HG02943 (cell line): ENCODE data around the gene ZNFX1.
"Not testable (repeated sequence)": the region's sequence is repeated elsewhere in the genome, so short reads cannot be mapped to it uniquely, and the experiment has no call there.

Source experiments
- ATAC-seq: cut with Tn5 transposase; IDR thresholded peaks from one replicate; pipeline ENCODE4 v1.9.1; 2021; ENCODE audit warnings: mild to moderate bottlenecking, low read depth, moderate library complexity; ENCODE audit not compliant: unreplicated experiment

ZNFX1 gene

DNA sequence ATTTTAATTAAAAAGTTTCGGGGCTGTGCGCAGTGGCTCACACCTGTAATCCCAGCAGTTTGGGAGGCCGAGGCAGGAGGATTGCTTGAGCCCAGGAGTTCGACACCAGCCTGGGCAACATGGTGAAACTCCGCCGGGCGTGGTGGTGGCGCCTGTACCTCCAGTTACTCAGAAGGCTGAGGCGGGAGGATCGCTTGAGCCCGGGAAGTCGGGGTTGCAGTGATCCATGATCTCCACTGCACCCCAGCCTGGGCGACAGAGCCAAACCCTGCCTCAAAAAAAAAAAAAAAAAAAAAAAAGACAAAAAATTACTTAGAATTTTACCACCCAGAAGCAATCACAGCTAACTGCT lies 59.1 kb downstream of the ZNFX1 start:
- ATAC-seq = peak; percentile 4

DNA sequence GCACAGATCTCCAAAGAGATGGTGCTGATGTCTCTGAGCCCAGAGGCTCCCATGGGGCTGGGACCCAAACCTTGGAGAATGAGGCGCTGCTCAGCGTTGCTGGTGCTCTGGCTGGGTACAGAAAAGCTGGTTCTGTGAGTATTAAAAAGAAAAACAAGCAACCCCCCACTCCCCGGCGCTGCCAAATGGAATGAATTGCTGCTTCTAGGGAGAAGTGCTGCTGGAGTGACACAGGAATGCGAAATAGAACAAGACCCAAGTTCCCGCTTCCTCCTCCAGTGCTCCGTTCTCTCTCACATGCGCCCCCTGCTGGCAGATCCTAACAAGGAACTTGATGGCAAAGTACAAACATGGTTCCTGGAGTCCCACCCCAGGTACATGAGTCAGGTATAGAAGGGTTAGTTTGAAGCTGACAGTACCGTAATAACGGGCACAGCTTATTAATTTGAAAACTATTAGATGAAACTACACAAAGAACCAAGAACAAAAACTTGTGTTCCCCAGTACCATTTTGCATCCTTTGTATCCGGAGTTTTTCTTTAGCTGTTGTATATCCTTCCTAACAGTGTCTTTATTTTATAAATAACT lies 60.8 kb downstream of the ZNFX1 start:
- no peak for ATAC-seq

DNA sequence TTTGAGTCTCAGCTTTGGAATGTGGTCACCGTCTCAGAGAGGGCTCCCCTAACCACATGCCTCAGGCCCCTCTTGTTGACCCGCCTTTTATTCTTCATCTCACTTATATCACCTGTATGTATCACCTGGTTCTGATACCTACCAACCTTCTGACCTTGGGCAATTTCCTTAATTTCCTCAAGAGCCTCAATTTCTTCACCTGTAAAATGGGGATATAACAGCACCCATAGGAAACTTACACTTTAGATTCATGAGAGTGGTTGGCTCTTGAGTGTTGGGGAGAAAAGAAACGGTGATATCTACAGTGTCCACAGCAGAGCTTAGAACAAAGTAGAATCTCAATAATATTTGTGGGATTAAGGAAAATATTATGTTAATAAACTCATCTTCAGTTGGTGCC lies 62.6 kb downstream of the ZNFX1 start:
- no peak for ATAC-seq

DNA sequence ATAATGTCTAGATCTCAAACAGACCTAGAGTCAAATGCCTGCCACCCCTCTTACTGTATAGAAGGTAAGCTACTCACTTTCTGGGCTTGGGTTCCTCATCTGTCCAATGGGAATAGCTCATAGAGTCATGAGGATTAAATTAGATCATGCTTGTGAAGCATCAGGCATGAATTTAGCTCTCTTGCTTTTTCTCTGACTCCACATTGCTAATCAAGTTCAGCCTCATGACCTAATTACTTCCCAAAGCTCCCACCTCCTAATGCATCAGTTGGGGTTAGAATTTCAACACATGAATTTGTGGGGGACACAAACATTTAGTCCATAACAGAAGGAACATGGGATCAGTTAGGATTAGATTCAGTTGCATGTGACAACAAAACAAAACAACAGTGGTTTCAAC lies 63.3 kb downstream of the ZNFX1 start:
- no peak for ATAC-seq

DNA sequence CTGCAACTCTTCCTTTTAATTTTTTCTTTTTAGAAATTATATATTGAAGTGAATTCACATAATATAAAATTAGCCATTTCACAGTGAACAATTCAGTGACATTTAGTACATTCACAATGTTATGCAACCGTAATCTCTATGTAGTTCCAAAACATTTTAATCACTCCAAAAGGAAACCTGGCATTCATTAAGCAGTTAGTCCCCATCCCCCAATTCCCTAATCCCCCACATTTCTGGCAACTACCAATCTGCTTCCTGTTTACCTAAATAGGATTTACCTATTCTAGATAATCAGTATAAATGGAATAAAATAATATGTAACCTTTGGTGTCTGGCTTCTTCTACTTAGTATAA lies 67.1 kb downstream of the ZNFX1 start:
- no peak for ATAC-seq

DNA sequence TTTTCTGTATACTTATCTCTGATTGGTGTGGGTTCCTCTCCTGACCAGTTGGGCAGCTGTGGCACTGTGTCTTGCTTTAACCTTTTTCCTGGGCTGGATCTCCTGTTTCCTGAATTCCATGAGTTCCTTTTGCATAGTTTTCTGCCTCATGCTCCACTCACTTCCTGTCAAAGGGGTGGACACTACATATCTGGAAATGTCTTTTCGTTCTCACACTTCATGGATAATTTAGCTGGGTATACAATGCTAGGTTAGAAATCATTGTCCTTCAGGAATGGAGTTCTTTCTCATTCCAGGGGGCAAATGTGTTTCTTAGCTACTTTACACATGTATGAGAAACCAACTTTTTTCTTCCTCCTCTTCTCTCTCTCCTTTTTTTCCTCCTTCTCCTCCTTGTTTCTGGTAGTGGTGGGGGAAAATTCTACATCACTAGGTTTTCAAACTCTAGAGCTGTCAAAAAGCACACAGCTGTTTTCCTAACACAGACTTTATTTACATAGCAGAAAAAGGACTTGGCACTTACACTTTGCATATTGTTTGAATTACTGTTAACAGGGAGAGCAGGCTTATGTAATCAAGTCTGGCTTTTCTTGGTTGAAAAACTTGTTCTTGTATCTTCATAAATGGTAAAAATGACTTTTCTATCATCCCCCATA lies 67.6 kb downstream of the ZNFX1 start:
- no peak for ATAC-seq

DNA sequence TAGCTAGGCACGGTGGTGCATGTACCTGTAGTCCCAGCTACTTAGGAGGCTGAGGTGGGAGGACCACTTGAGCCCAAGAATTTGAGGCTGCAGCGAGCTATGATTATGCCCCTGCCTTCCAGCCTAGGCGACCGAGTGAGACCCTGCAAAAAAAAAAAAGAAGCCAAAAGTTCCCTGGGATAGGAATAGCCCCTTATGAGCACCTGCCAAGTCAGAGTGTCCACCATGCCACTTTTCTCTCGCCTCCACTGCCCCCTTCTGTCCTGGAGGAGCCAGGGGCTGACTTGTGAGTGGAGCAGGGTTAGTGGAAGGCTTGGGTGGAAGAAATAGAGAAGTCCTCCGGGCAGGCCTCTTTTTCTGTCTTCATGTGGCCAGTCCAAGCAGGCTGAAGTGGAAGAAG lies 70.8 kb downstream of the ZNFX1 start:
- no peak for ATAC-seq

DNA sequence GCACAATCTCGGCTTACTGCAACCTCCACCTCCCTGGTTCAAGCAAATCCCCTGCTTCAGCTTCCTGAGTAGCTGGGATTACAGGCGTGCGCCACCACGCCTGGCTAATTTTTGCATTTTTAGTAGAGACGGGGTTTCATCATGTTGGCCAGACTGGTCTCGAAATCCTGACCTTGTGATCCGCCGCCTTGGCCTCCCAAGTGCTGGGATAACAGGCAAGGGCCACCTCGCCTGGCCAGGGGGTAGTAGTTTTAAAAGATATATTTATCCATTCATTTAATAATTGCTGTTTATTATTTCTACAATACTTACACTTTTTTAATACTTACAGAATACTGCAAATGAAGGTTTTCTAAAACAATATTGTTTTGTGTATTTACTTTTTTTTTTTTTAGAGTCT lies 74.1 kb downstream of the ZNFX1 start:
- ATAC-seq = no peak

DNA sequence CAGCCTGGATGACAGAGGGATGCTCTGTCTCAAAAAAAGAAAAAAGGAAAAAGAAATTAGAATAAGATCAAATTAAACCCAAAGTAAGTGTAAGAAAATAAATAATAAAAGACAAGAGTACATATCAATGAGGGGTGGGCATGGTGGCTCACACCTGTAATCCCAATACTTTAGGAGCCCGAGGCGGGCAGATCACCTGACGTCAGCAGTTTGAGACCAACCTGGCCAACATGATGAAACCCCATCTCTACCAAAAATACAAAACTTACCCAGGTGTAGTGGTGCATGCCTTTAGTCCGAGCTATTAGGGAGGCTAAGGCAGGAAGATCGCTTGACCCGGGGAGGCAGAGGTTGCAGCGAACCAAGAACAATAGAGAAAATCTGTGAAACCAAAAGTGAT lies 74.8 kb downstream of the ZNFX1 start:
- no peak for ATAC-seq

DNA sequence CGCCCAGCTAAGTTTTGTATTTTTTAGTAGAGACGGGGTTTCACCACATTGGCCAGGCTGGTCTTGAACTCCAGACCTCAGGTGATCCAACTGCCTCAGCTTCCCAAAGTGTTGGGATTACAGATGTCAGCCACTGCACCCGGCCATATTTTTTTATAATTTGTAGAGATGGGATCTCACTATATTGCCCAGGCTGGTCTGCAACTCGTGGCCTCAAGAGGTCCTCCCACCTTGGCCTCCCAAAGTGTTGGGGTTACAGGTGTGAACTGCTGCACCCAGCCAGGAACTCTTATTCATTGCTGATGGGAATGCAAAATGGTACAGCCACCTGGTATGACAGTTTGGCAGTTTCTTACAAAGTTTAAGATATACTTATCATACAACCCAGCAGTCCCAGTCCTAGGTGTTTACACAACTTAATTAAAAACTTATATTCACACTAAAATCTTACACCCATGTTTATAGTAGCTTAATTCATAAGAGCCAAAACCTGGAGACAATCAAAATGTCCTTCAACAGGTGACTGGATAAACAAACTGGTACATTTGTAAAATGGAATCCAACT lies 78.0 kb downstream of the ZNFX1 start:
- ATAC-seq = no peak

DNA sequence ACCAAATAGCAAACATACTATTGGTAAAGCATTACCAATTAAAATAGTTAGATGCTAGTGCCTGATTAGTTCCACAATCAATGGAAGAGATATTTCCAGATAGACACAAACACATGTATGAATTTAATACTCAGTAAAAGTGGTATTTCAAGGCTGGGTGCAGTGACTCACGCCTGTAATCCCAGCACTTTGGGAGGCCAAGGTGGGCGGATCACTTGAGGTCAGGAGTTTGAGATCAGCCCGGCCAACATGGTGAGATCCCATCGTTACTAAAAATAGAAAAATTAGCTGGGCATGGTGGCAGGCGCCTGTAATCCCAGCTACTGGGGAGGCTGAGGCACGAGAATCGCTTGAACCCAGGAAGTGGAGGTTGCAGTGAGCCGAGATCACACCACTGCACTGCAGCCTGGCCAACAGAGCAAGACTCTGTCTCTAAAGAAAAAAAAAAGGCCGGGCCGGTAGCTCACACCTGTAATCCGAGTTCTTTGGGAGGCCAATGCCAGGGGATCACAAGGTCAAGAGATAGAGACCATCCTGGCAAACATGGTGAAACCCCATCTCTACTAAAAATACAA lies 84.8 kb downstream of the ZNFX1 start:
- not testable (repeated sequence) for ATAC-seq
